GM21423 (cell line): ENCODE results near the gene NAV2.

Experiments used
- ATAC-seq: cut with Tn5 transposase; IDR thresholded peaks from one replicate; pipeline ENCODE4 v1.9.1; 2021; ENCODE audit warnings: mild to moderate bottlenecking, moderate library complexity; ENCODE audit not compliant: unreplicated experiment

The NAV2 gene

DNA sequence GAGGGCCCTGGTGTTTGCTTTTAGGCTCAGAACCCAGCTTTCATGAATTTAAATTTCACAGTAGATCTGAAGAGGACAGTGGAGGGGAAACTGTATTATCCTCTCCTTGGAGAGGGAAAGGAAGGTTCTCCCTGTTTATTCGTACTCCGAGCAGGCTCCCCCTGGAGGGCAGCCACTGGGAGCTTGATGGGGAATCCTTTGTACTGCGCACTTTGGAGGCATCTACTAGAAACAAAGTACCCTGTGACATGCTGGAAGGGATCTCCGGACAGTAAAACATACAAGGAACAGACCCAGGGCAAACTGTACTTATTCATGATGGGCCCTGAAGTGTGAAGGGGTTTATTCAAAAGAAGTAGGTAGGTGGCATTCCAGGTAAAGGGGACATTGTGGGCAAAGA is 27.2 kb downstream of the NAV2 start:
- ATAC-seq = no peak

DNA sequence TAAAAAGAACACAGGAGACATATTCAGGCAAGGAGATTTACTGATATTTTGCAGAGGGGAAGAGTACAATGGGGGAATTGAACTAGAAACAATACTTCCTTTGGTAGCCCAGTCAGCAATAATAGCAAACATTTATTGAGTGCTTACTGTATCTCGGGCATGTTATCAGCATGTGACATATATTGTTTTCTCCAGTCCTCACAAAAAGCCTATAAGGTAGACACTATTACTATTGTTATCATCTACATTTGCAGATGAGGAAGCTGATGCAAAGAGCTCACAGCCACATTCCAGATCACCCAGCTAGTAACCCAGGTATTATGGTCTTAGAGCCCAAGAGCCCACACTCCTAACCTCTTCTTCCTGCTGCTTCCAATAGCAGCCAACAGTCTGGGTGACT is 27.9 kb downstream of the NAV2 start:
- ATAC-seq = no peak

DNA sequence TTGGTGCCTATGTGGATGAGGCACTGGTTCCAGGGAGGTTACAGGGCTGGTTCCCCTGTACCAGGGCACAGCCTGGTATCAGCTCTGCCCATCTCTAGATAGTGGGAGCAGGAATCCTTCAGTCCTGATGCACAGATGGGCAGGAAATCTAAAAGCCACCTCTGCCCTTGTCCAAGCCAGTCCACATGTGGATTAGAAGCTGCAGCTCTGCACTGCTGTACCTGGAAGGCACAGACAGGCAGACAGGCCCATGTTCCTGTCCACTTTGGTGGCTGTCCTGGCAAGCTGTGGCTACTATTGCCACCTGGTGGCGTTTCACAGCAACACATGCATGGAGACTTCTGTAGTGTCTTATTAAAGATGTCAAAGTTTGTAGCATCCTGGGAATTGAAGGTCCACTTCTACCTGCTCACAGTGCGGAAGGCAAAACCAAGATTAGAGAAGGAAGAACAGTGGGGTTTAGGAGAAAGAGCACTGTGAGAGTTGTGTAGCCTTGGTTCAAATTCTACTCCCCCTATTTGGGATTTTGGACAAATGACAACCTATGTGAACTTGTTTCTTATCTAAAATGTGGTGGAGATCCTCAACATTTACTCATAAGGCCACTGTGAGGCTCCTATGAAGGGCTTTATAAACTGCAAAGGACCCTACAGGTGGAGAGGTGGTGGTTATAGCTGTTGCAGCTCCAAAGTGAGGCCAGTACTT is 30.1 kb downstream of the NAV2 start:
- ATAC-seq = no peak

DNA sequence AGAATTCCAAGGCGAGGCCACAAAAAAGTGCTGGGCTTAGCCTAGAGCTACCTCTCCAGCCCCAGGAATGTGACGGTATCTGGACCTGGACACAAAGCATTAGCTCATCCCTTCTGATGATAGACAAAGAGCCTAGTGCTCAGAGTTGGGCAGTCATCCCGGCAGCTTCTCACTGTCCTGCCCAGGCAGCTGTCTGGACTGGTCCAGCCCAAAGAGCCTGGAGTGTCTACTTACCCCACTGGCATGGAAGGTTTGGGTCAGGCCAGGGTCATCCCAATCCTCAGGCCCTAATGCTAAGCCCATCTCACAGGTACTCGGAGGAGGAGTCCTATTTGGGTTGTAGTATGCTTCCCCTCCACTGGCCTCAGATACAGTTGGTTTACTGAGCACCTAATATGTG is 31.0 kb downstream of the NAV2 start:
- no peak for ATAC-seq

GRCh38 chr11:19744130-19744529 is 31.5 kb downstream of the NAV2 start:
- no peak for ATAC-seq

DNA sequence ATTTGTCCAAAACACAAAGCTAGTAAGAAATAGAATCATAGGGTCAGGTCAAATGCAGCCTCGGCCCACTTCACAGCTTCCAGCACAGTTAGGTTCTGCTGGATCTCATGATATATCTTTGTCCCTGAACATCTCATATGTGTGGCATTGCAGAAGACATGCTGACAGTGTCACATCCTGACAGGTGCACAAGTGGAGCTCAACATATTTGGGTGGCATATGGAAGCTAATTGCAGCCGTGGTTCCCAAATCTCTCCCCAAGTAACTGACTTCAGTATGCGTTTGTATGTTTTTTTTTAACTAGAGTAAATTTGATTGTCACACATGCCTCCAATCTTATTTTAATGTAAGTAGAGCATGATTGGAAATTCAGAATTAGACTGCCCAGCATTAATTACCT is 33.4 kb downstream of the NAV2 start:
- ATAC-seq = no peak

- no peak for ATAC-seq
Observed at GRCh38 chr11:19747634-19748033, 35.0 kb downstream of the NAV2 start.

GRCh38 chr11:19751055-19751454 is 38.4 kb downstream of the NAV2 start:
- ATAC-seq = no peak

DNA sequence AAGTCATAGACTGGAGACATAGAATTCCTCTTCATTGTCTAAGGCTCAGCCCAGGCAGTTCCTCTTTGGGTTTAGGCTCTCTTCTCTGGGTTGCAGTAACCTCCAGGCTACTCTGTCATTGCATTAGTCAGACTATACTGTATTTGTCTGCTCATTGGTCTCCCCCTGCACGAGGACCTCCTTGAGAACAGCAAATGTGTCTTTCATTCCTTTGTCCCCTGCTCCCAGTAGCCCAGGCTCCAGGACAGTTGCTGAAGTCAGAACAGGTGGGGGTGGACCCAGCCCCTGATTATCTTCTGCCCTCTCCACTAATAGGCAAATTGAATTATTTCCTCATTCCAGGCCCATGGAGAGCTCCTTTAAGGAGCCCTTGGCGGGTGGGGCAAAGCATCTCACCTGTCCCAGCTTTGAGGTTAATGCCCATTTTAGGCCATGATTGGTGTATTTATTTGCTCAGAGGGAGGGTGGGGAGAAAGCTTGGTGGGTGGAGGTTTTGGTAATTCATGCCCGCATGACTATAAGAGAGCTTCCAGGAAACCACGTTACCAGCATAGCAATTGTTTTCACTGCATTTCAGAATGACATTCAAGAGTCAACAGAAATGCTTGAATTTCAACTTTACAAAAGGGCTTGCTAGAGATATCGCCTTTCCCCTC is 40.9 kb downstream of the NAV2 start:
- ATAC-seq = no peak

DNA sequence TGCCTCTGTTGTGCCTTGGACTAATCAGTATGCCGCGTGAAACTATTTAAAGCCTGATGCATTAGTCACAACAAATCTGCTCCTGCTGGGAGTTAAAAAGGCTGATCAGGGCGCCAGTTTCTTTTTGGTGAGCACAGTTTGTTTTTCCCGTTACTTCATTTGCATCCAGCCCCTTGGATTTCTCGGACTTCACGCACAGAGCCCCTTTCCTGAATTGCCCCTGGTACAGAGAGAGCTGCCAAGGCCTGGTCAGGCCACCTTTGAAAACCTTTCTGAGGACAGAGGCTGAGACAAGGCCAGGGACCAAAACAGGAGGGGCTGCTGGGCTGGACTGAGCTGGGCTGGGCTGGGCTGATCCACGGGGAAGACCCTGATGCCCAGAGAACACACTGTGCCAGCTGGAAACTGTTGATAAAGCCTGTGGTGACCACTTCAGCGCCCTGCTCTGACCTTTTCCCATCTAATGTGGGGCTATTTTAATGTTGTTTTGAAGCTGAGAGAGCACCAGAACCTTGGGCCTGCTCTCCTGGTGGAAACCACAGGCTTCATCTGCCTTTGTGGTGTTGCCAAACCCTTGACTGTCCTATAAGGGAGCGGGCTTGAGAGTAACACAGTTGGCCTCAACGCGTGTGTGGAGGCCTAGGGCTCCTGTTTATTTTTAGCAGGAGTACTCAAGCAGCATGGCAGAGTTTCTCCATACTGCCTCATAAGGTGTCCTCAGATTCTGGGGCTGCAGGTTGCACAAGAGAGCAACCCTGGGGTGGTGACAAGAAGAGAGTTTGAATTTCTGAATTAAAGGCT is 44.2 kb downstream of the NAV2 start:
- ATAC-seq = no peak

- ATAC-seq = no peak
Observed at GRCh38 chr11:19759389-19759788, 46.8 kb downstream of the NAV2 start.

GRCh38 chr11:19762266-19762665 is 49.6 kb downstream of the NAV2 start:
- no peak for ATAC-seq

DNA sequence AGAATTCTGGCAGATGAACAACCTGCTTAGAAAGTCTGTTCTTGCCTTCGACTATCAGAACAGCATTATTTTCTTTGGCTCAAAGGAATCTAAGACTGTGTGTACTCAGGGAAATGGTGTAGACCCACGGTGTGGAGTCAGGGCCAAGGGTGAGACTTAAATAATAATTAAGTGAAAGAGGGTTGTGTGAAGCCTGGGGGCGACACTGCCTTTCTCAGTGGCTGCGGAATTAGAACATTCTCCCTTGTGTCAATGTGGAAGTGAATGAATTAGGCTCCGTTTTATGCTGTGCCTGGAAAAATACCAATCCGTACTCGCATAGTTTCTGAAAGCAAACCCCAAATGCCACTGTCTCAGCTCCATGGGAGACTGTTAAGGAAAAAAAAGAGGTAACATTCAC is 50.7 kb downstream of the NAV2 start:
- no peak for ATAC-seq

GRCh38 chr11:19766206-19766605 is 53.6 kb downstream of the NAV2 start:
- ATAC-seq = no peak

GRCh38 chr11:19766810-19767209 is 54.2 kb downstream of the NAV2 start:
- ATAC-seq = no peak

- ATAC-seq = no peak
Observed at GRCh38 chr11:19767627-19768151, 55.1 kb downstream of the NAV2 start.

- ATAC-seq = no peak
Observed at GRCh38 chr11:19768197-19768596, 55.6 kb downstream of the NAV2 start.

- no peak for ATAC-seq
Observed at GRCh38 chr11:19768815-19769214, 56.2 kb downstream of the NAV2 start.

DNA sequence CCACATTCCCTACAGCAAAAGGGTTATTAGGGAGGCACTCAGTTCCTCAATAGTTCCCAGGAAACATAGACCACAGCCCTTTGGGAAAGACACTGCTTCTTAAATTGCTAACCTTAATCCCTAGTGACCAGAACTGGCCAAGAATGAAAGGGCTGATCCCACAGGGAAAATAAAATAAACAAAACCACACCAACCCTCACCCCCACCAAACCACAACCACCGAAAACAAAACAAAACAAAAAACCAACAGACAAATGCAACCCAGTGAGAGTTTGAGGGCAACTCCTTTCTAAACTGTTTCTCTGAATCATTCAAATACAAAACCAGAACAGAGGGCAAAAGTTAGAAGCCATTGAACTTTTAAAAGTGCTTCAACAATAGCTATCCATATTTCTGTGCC is 57.2 kb downstream of the NAV2 start:
- ATAC-seq = no peak

DNA sequence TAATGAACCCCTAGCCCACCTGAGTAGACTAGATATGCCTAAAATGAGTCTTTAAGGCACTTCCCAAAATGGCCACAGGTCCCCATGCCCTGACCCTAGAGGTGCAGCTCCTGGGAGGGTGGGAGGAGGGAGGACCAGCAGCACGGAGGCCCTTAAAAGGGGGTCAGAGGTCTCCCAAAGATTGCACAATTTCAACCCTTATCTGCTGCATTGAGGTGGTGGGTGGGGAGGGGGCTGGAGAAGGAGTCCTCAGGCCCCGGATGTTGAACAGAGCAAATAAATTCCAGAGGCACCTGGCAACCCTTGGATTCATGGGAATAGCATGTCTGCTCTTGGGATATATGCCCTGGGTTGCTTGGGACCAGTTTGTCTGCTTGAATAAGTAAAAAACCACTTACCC is 57.6 kb downstream of the NAV2 start:
- no peak for ATAC-seq

DNA sequence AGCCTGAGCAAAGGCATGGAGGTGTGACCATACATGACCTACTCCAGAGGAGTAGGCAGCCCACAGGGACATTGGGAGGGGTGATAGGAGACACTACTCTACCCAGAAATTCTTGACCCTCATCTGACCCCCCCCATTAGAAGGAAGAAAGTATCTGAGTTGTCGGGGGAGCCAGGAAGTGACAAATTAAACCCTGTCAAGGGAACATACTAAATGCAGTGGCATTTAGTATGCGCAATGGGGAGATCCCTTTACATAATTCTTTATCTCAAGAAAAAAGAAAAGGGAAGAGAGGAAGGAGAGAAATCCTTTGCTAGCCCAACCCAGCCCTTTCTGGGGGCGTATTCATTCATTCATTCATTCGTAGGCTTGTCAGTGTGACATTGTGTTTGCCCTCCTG is 58.8 kb downstream of the NAV2 start:
- ATAC-seq = no peak

- ATAC-seq = no peak
Observed at GRCh38 chr11:19772480-19772879, 59.8 kb downstream of the NAV2 start.
